ENCODE measurements around the gene CACNA2D3.

Gene CACNA2D3

DNA sequence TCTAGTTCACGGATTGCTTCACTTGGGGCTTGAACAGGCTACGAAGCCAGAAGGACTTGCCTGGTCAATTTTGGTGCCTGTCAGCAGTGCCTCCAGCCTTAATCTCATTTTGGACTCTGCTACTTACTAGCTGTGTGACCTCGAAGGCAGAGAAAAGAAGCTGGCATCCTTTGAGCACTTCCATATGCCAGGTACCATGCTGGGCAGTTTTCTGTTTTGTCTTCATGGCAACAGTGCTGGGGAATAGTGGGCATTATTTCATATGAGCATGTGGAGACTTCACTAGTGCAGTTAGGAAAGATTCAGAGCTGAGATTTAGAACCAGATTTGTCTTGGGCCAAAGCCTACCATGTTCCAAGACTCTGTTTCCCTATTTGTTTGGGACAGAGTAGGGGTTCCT is 713.3 kb downstream of the CACNA2D3 start:
- H3K4me1 ChIP-seq = no peaks in the 10 kb centered on the region
- H3K27ac ChIP-seq = no peak overlapping the region
- DNase-seq = no peak
- no peak overlapping the region for H3K4me3 ChIP-seq
- TF ChIP-seq, protein P1, sequence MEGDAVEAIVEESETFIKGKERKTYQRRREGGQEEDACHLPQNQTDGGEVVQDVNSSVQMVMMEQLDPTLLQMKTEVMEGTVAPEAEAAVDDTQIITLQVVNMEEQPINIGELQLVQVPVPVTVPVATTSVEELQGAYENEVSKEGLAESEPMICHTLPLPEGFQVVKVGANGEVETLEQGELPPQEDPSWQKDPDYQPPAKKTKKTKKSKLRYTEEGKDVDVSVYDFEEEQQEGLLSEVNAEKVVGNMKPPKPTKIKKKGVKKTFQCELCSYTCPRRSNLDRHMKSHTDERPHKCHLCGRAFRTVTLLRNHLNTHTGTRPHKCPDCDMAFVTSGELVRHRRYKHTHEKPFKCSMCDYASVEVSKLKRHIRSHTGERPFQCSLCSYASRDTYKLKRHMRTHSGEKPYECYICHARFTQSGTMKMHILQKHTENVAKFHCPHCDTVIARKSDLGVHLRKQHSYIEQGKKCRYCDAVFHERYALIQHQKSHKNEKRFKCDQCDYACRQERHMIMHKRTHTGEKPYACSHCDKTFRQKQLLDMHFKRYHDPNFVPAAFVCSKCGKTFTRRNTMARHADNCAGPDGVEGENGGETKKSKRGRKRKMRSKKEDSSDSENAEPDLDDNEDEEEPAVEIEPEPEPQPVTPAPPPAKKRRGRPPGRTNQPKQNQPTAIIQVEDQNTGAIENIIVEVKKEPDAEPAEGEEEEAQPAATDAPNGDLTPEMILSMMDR (IDR thresholded peaks at IDR 0.05) = no peak
- H3K36me3 ChIP-seq = no peaks in the 10 kb centered on the region
- intact Hi-C loops (cut with DNase I; ENCODE audit: low total_unique reads) = no loop called here
- no peaks in the 10 kb centered on the region for H3K27me3 ChIP-seq
- H3K9me3 ChIP-seq = peaks cover 0 to under 1% (median 0%) of the 10 kb centered on the region in 3 donors

DNA sequence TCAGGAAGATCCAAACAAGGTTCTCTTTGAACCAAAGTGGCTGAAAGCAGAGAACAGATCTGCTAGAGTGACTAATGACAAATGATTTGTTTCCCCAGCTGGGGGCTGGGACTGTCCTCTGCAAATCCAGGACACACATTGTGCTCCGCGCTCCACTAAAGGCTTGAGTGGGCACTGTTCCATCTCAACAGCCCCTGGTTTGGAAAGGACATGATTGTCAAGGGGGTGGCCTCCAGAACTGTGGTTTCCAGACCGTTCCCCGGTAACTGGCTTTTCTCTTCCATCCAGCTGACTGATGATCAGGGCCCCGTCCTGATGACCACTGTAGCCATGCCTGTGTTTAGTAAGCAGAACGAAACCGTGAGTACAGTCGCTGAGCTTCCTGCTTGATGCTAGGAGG is 714.5 kb downstream of the CACNA2D3 start:
- no peak overlapping the region for H3K4me3 ChIP-seq
- TF ChIP-seq, protein P1 (IDR thresholded peaks at IDR 0.05) = no peak
- no peaks in the 10 kb centered on the region for H3K27me3 ChIP-seq
- no peaks in the 10 kb centered on the region for H3K9me3 ChIP-seq
- intact Hi-C loops (cut with DNase I; ENCODE audit: low total_unique reads) = no loop called here
- no peaks in the 10 kb centered on the region for H3K36me3 ChIP-seq
- no peak overlapping the region for H3K27ac ChIP-seq
- DNase-seq = no peak
- H3K4me1 ChIP-seq = no peaks in the 10 kb centered on the region

DNA sequence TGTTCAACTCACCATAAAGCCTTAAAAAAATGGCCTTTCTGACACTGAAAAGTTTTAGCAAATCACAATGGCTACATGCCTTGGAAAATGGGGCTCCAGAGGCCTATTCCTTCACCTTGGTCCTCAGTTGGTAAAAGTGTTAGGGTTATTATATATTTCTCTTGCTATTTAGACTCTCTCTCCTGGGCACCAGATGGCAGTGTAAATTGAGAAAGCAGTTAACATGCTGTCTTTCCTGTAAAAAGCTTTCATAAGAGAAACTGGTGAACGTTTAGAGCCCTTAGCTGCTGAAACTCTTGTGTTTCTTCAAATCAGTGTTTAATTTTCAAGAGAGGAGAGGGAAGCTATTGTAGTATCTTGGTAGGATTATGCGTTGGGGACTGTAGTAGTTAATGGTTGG is 715.6 kb downstream of the CACNA2D3 start:
- TF ChIP-seq, protein P1 (IDR thresholded peaks at IDR 0.05) = no peak
- Histone ChIP-seq H3K9me3 (no peaks in the 10 kb centered on the region), H3K4me3 (no peak overlapping the region), H3K27ac (no peak overlapping the region), H3K4me1 (no peaks in the 10 kb centered on the region), H3K27me3 (no peaks in the 10 kb centered on the region), H3K36me3 (no peaks in the 10 kb centered on the region)
- no peak for DNase-seq
- intact Hi-C loops (cut with DNase I; ENCODE audit: low total_unique reads) = no loop called here

DNA sequence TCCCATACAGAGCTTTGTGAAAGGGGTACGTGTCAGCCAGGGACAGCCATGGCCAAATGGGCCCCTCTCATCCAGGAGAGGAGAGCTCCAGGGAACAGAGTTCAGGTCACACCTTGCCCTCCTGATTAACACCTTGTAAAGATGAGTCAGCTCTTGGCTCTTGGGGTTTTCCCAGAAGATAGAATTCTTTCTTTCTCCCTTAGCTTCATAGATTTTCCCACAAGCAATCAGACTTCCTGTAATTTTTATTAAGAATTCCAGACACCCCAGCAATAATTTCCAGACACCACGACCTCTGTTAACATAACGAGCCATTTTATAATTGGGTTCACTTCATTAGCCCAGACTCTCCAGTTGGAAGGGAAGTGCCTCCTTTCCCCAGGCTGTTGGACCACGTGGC is 719.1 kb downstream of the CACNA2D3 start:
- intact Hi-C loops (cut with DNase I; ENCODE audit: low total_unique reads) = no loop called here
- no peaks in the 10 kb centered on the region for H3K36me3 ChIP-seq
- no peaks in the 10 kb centered on the region for H3K4me1 ChIP-seq
- no peak for DNase-seq
- H3K4me3 ChIP-seq = no peak overlapping the region
- TF ChIP-seq, protein P1 (IDR thresholded peaks at IDR 0.05) = no peak
- no peaks in the 10 kb centered on the region for H3K27me3 ChIP-seq
- no peak overlapping the region for H3K27ac ChIP-seq
- no peaks in the 10 kb centered on the region for H3K9me3 ChIP-seq

DNA sequence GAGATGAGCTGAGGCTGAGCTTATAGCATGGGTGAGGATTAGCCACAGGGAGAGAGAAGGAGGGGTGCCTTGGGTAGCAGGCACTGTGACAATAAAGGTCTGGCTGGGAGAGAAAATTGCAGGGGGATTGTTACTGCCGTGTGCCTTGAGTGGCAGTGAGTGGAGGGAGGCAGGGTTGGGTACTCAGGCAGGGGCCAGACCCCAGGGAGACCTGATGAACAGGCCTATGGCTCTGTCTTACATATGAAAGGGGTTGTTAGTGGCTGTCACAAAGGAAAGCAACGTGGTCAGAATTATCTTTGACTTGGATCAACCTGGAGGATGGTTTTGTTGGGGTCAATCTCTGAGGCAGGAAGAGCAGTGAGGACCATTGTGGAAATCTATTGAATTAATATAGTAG is 721.0 kb downstream of the CACNA2D3 start:
- no peaks in the 10 kb centered on the region for H3K9me3 ChIP-seq
- intact Hi-C loops (cut with DNase I; ENCODE audit: low total_unique reads) = no loop called here
- no peaks in the 10 kb centered on the region for H3K36me3 ChIP-seq
- no peaks in the 10 kb centered on the region for H3K4me1 ChIP-seq
- no peak for DNase-seq
- no peak overlapping the region for H3K27ac ChIP-seq
- TF ChIP-seq, protein P1 (IDR thresholded peaks at IDR 0.05) = no peak
- no peaks in the 10 kb centered on the region for H3K27me3 ChIP-seq
- no peak overlapping the region for H3K4me3 ChIP-seq

DNA sequence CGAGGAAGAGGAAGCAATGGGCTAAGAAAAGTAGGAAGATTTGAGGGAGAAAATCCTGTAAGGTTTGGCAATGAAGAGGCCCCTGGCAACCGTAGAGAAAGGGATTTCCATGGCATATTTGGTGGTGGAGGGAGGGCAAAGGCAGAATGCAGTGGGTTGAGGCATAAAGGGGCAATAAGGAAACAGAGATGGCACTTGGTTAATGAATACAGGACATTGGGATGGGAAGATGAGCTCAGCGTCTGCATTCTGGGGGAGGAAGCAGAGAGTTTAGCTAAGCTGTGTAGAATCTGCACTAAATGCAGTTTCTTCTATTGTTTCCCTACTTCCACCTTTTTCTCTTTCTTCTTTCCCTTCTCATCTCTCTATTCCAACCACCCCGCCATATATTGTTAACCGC is 721.9 kb downstream of the CACNA2D3 start:
- Histone ChIP-seq H3K27me3 (no peaks in the 10 kb centered on the region), H3K36me3 (no peaks in the 10 kb centered on the region)
- intact Hi-C loops (cut with DNase I; ENCODE audit: low total_unique reads) = no loop called here

More for the DNA sequence above, 721.9 kb downstream of the CACNA2D3 start:
- no peak overlapping the region for H3K27ac ChIP-seq
- DNase-seq = no peak
- H3K4me1 ChIP-seq = no peaks in the 10 kb centered on the region
- H3K4me3 ChIP-seq = no peak overlapping the region
- no peaks in the 10 kb centered on the region for H3K9me3 ChIP-seq
- TF ChIP-seq, protein P1 (IDR thresholded peaks at IDR 0.05) = no peak
